Right ventricle myocardium superior (tissue), 1 donor: ENCODE data around the gene PROS1. TPM values are rescaled to one million over a fixed set of nuclear protein-coding genes. Genes with fewer than 3 reads are reported as not detected.
"Not testable (repeated sequence)": the region's sequence is repeated elsewhere in the genome, so short reads cannot be mapped to it uniquely, and the experiment has no call there.

ENCODE experiments used
- ATAC-seq: fragments of 200-7000 bp; cut with Tn5 transposase; one replicate; pipeline ENCODE4 v1.9.1; 2020; ENCODE audit warnings: mild to moderate bottlenecking; ENCODE audit not compliant: poor library complexity
- DNase-seq: peaks from one replicate; pipeline ENCODE4 v3.0.0-alpha.2; 2020
- intact Hi-C: fragments of 100-400 bp; cut with DNase I; formaldehyde crosslinking; loops from one replicate; pipeline ENCODE4 v1.11.2; 2022
- total RNA-seq: library from RNA; stranded (reverse); fragmentation: NEBNext Ultra II Directional; extraction: Animal tissue kit (Norgen Biotek cat#: 25700); gene quantifications from one replicate; pipeline ENCODE4 v1.2.1, GENCODE V29; 2021
- donor health status: DM: no; HTN: yes; CAD: no; lungs with severe emphysema.

The PROS1 gene
- total RNA-seq, 1 donor from 2014 or later: 19.8 TPM

GRCh38 chr3:93981649-93982048 is 8.0 kb upstream of the PROS1 start:
- ATAC-seq (no peak), DNase-seq (peak; percentile 31)
- intact Hi-C loops: no loop called here

- ATAC-seq (peak; percentile 100), DNase-seq (peak; percentile 99)
- intact Hi-C loops: no loop called here
Measured at GRCh38 chr3:93979850-93980676, 6.4 kb upstream of the PROS1 start, which contains the start of gene ARL13B. Gene ARL13B, plus strand, starts transcription at chr3:93980155. Its CDS starts 269 bp downstream, at chr3:93980424.

GRCh38 chr3:93969997-93970396 is 3.7 kb downstream of the PROS1 start:
- no peak for ATAC-seq
- DNase-seq: no peak
- intact Hi-C loops: no loop called here

- intact Hi-C loops: no loop called here
- DNase-seq (no peak), ATAC-seq (no peak)
Measured at GRCh38 chr3:93969443-93969842, 4.3 kb downstream of the PROS1 start.

- intact Hi-C loops, ATAC-seq, DNase-seq: not testable (repeated sequence)
Measured at GRCh38 chr3:93965106-93965505, 8.6 kb downstream of the PROS1 start.

- intact Hi-C loops: no loop called here
- DNase-seq (no peak), ATAC-seq (no peak)
Measured at GRCh38 chr3:93962798-93963197, 10.9 kb downstream of the PROS1 start.

- intact Hi-C loops: no loop called here
- ATAC-seq (no peak), DNase-seq (no peak)
Measured at GRCh38 chr3:93961489-93961888, 12.2 kb downstream of the PROS1 start.

GRCh38 chr3:93961026-93961425 is 12.7 kb downstream of the PROS1 start:
- ATAC-seq (no peak), DNase-seq (no peak)
- intact Hi-C loops: no loop called here

- ATAC-seq, intact Hi-C loops, DNase-seq: not testable (repeated sequence)
Measured at GRCh38 chr3:93949958-93950357, 23.7 kb downstream of the PROS1 start.

GRCh38 chr3:93937485-93937884 is 36.2 kb downstream of the PROS1 start:
- intact Hi-C loops, DNase-seq, ATAC-seq: not testable (repeated sequence)

GRCh38 chr3:93936549-93936948 is 37.1 kb downstream of the PROS1 start:
- DNase-seq: no peak
- intact Hi-C loops: no loop called here
- no peak for ATAC-seq

GRCh38 chr3:93934366-93935046 is 39.2 kb downstream of the PROS1 start:
- no peak for ATAC-seq

GRCh38 chr3:93931597-93932229 is 42.0 kb downstream of the PROS1 start:
- ATAC-seq (no peak), DNase-seq (no peak)
- intact Hi-C loops: no loop called here

More at GRCh38 chr3:93934366-93935046, 39.2 kb downstream of the PROS1 start:
- intact Hi-C loops: no loop called here
- DNase-seq: no peak

GRCh38 chr3:93930041-93930440 is 43.7 kb downstream of the PROS1 start:
- intact Hi-C loops: no loop called here
- no peak for DNase-seq
- no peak for ATAC-seq

- intact Hi-C loops: no loop called here
- ATAC-seq: no peak
- DNase-seq: no peak
Measured at GRCh38 chr3:93926789-93927188, 46.9 kb downstream of the PROS1 start.

GRCh38 chr3:93924491-93924890 is 49.2 kb downstream of the PROS1 start:
- intact Hi-C loops: no loop called here
- no peak for ATAC-seq

GRCh38 chr3:93923006-93923405 is 50.7 kb downstream of the PROS1 start:
- intact Hi-C loops: no loop called here
- DNase-seq (no peak), ATAC-seq (no peak)

More at GRCh38 chr3:93924491-93924890, 49.2 kb downstream of the PROS1 start:
- DNase-seq: no peak

- ATAC-seq, intact Hi-C loops, DNase-seq: not testable (repeated sequence)
Measured at GRCh38 chr3:93917546-93918029, 56.1 kb downstream of the PROS1 start.

- ATAC-seq, DNase-seq, intact Hi-C loops: not testable (repeated sequence)
Measured at GRCh38 chr3:93913623-93914022, 60.1 kb downstream of the PROS1 start.
